ENCODE measurements around the gene SEPSECS. TPM values are rescaled to one million over a fixed set of nuclear protein-coding genes. Genes with fewer than 3 reads are reported as not detected.

SEPSECS gene
- polyA plus RNA-seq (2013, experiment 1 of 4): 13.6 TPM
- polyA plus RNA-seq (2013, experiment 2 of 4): 12.4 TPM
- 9.5 TPM for polyA plus RNA-seq (2013, experiment 3 of 4)
- 11.8 TPM for polyA plus RNA-seq (2013, experiment 4 of 4)

DNA sequence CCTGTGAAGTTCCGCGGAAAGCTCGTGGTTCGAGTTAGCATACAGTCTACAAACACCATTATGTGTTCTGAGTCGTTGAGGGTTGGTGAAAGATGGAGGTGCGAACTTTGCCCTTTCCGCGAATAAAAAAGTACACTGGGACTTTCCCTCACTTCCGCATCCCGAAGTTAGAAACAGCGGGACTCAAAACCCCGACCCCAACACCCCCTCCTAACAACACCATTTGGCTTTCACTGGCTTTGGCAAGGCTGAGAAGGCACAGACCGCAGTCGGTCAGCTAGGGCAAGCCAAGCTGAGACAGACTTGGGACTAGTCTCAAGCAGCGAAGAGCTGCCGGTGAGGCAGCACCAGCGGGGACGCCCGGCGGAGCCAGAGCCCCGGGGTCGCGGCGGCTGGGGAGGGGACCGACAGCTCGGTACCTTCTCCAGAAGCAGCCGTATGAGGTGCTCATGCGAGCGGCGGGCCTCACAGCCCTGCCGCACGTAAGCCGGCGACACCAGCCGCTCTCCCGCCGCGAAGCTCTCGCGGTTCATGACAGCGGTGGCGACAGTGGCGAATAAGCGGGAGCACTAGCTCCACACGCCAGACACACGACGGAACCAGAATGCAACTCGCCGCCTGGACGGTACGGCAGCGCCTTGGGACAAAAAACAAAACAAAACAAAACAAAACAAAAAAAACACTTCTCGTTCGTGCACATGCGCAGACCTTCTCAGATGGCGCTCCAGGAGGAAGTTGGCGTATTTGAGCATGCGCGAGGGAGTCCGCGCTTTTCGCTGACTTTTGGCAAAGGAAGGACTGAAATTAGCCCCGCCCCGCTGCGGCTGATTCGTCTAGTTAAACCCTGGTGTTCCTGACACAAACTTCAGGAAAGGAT lies at the start of gene SEPSECS:
TSS of gene SEPSECS (minus strand) at position 613 of the 877 bp plus-strand sequence. CDS start at position 533, 80 bp downstream.
- no peaks in the 10 kb centered on the region for H3K27me3 ChIP-seq (ENCODE audit: control insufficient read depth, insufficient read depth, low read length, poor library complexity, severe bottlenecking)
- H3K4me3 ChIP-seq (ENCODE audit: insufficient read depth, low read depth, low read length): peak within 1 kb of the TSS; percentile 85
- H3K27ac ChIP-seq (ENCODE audit: insufficient read depth, low read depth, low read length, poor library complexity, severe bottlenecking): peak within 1 kb of the TSS; percentile 84
- no peaks in the 10 kb centered on the region for H3K36me3 ChIP-seq (ENCODE audit: control insufficient read depth, insufficient read depth, low read length)
- H3K9me3 ChIP-seq (ENCODE audit: control insufficient read depth, low read length): no peaks in the 10 kb centered on the region
- H3K4me1 ChIP-seq (ENCODE audit: control insufficient read depth, insufficient read depth, low read length): no peaks in the 10 kb centered on the region
- WGBS, 2 experiments: 3% methylated on average over 65 to 66 of the region's 66 CpGs

- no peaks in the 10 kb centered on the region for H3K27me3 ChIP-seq (ENCODE audit: control insufficient read depth, insufficient read depth, low read length, poor library complexity, severe bottlenecking)
- H3K27ac ChIP-seq (ENCODE audit: insufficient read depth, low read depth, low read length, poor library complexity, severe bottlenecking): no peak overlapping the region
- no peaks in the 10 kb centered on the region for H3K9me3 ChIP-seq (ENCODE audit: control insufficient read depth, low read length)
- H3K4me3 ChIP-seq (ENCODE audit: insufficient read depth, low read depth, low read length): no peak overlapping the region
- no peaks in the 10 kb centered on the region for H3K36me3 ChIP-seq (ENCODE audit: control insufficient read depth, insufficient read depth, low read length)
- no peaks in the 10 kb centered on the region for H3K4me1 ChIP-seq (ENCODE audit: control insufficient read depth, insufficient read depth, low read length)
- 89 to 100% methylated on average over 1 of the region's 1 CpG for WGBS, 2 experiments
These were observed 49.5 kb upstream of the SEPSECS start for GRCh38 chr4:25209702-25210101.

- H3K9me3 ChIP-seq (ENCODE audit: control insufficient read depth, low read length): no peaks in the 10 kb centered on the region
- no peaks in the 10 kb centered on the region for H3K36me3 ChIP-seq (ENCODE audit: control insufficient read depth, insufficient read depth, low read length)
- H3K4me3 ChIP-seq (ENCODE audit: insufficient read depth, low read depth, low read length): no peak overlapping the region
- H3K4me1 ChIP-seq (ENCODE audit: control insufficient read depth, insufficient read depth, low read length): no peaks in the 10 kb centered on the region
- WGBS, 2 experiments: 100% methylated on average over 1 of the region's 1 CpG; no CpG with 5 or more reads in 1 of the 2 experiments
- no peaks in the 10 kb centered on the region for H3K27me3 ChIP-seq (ENCODE audit: control insufficient read depth, insufficient read depth, low read length, poor library complexity, severe bottlenecking)
- no peak overlapping the region for H3K27ac ChIP-seq (ENCODE audit: insufficient read depth, low read depth, low read length, poor library complexity, severe bottlenecking)
These were observed 47.7 kb upstream of the SEPSECS start for GRCh38 chr4:25207997-25208396.

DNA sequence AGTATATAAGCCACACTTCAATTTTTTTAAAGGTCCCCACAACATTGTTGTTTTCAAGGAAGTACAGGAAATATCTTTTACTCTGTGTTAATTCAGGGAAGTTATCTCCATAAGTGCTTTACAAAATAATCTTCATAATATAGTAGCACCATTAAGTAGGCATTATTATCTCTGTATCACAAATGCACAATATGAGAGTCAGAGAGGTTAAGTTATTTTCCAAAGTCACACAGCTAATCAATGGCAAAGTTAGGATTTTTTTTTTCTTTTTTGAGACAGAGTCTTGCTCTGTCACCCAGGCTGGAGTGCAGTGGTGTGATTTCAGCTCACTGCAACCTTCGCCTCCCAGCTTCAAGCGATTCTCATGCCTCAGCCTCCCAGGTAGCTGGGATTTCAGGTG lies 38.5 kb upstream of the SEPSECS start:
- Histone ChIP-seq H3K36me3 (ENCODE audit: control insufficient read depth, insufficient read depth, low read length) (no peaks in the 10 kb centered on the region), H3K27me3 (ENCODE audit: control insufficient read depth, insufficient read depth, low read length, poor library complexity, severe bottlenecking) (no peaks in the 10 kb centered on the region), H3K4me3 (ENCODE audit: insufficient read depth, low read depth, low read length) (no peak overlapping the region), H3K27ac (ENCODE audit: insufficient read depth, low read depth, low read length, poor library complexity, severe bottlenecking) (no peak overlapping the region), H3K9me3 (ENCODE audit: control insufficient read depth, low read length) (no peaks in the 10 kb centered on the region), H3K4me1 (ENCODE audit: control insufficient read depth, insufficient read depth, low read length) (no peaks in the 10 kb centered on the region)
- 96% methylated on average over 2 of the region's 2 CpGs for WGBS, 2 experiments

DNA sequence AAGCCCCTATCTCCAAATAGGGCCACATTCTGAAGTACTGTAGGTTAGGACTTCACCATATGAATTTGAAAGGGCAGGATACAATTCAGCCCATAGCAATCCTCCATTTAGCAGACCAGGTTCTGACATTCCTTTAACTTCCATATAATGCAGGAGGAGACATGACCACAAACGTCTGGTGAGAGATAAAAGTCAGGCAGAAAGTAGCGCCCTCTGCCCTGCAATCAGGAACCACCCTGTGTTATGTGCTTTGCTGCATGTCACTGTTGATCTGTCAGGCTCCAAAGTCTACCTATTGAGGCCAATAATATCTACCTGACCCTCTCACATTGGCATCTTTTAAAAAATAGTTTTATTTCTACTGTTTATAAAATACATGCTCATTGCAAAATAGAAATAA lies 30.2 kb upstream of the SEPSECS start:
- H3K27me3 ChIP-seq (ENCODE audit: control insufficient read depth, insufficient read depth, low read length, poor library complexity, severe bottlenecking): no peaks in the 10 kb centered on the region
- H3K27ac ChIP-seq (ENCODE audit: insufficient read depth, low read depth, low read length, poor library complexity, severe bottlenecking): no peak overlapping the region
- H3K4me3 ChIP-seq (ENCODE audit: insufficient read depth, low read depth, low read length): no peak overlapping the region
- H3K9me3 ChIP-seq (ENCODE audit: control insufficient read depth, low read length): no peaks in the 10 kb centered on the region
- no peaks in the 10 kb centered on the region for H3K36me3 ChIP-seq (ENCODE audit: control insufficient read depth, insufficient read depth, low read length)
- 55 to 60% methylated on average over 2 of the region's 2 CpGs for WGBS, 2 experiments
- no peaks in the 10 kb centered on the region for H3K4me1 ChIP-seq (ENCODE audit: control insufficient read depth, insufficient read depth, low read length)

- H3K9me3 ChIP-seq (ENCODE audit: control insufficient read depth, low read length): no peaks in the 10 kb centered on the region
- H3K4me1 ChIP-seq (ENCODE audit: control insufficient read depth, insufficient read depth, low read length): no peaks in the 10 kb centered on the region
- WGBS, 2 experiments: 92 to 94% methylated on average over 3 to 4 of the region's 4 CpGs
- H3K4me3 ChIP-seq (ENCODE audit: insufficient read depth, low read depth, low read length): no peak overlapping the region
- no peak overlapping the region for H3K27ac ChIP-seq (ENCODE audit: insufficient read depth, low read depth, low read length, poor library complexity, severe bottlenecking)
- H3K27me3 ChIP-seq (ENCODE audit: control insufficient read depth, insufficient read depth, low read length, poor library complexity, severe bottlenecking): no peaks in the 10 kb centered on the region
- H3K36me3 ChIP-seq (ENCODE audit: control insufficient read depth, insufficient read depth, low read length): no peaks in the 10 kb centered on the region
These were observed 23.8 kb upstream of the SEPSECS start for GRCh38 chr4:25184056-25184455.

- Histone ChIP-seq H3K27me3 (ENCODE audit: control insufficient read depth, insufficient read depth, low read length, poor library complexity, severe bottlenecking) (no peaks in the 10 kb centered on the region), H3K4me3 (ENCODE audit: insufficient read depth, low read depth, low read length) (no peak overlapping the region), H3K9me3 (ENCODE audit: control insufficient read depth, low read length) (no peaks in the 10 kb centered on the region), H3K27ac (ENCODE audit: insufficient read depth, low read depth, low read length, poor library complexity, severe bottlenecking) (no peak overlapping the region), H3K4me1 (ENCODE audit: control insufficient read depth, insufficient read depth, low read length) (no peaks in the 10 kb centered on the region), H3K36me3 (ENCODE audit: control insufficient read depth, insufficient read depth, low read length) (no peaks in the 10 kb centered on the region)
- WGBS, 2 experiments: 88 to 94% methylated on average over 4 to 5 of the region's 5 CpGs
These were observed 22.7 kb upstream of the SEPSECS start for GRCh38 chr4:25182937-25183336.

- Histone ChIP-seq H3K27ac (ENCODE audit: insufficient read depth, low read depth, low read length, poor library complexity, severe bottlenecking) (no peak overlapping the region), H3K9me3 (ENCODE audit: control insufficient read depth, low read length) (no peaks in the 10 kb centered on the region), H3K4me3 (ENCODE audit: insufficient read depth, low read depth, low read length) (no peak overlapping the region), H3K27me3 (ENCODE audit: control insufficient read depth, insufficient read depth, low read length, poor library complexity, severe bottlenecking) (no peaks in the 10 kb centered on the region), H3K36me3 (ENCODE audit: control insufficient read depth, insufficient read depth, low read length) (no peaks in the 10 kb centered on the region), H3K4me1 (ENCODE audit: control insufficient read depth, insufficient read depth, low read length) (no peaks in the 10 kb centered on the region)
- 45 to 65% methylated on average over 2 to 3 of the region's 3 CpGs for WGBS, 2 experiments
These were observed 20.4 kb upstream of the SEPSECS start for GRCh38 chr4:25180524-25181131.

DNA sequence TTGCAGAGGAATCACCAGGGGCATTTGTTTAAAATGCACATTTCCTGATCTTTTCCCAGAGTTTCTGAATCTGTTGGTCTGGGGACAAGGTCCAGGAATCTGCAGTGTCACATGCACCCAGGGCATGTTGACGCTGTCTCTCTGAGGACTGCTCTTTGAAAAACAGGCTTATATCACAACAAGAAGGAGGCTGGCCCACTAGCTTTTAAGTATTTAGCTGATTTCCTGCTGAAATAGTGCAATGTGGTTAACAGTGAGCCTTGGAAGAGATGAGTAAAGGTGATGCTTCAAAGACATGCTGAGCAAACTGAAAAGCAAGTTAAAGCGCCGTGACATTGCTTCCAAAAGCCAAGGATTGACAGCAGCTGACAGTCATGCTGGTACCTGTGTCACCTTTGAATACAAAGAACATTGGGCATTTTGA lies 18.6 kb upstream of the SEPSECS start:
- Histone ChIP-seq H3K4me3 (ENCODE audit: insufficient read depth, low read depth, low read length) (no peak overlapping the region), H3K36me3 (ENCODE audit: control insufficient read depth, insufficient read depth, low read length) (no peaks in the 10 kb centered on the region), H3K9me3 (ENCODE audit: control insufficient read depth, low read length) (no peaks in the 10 kb centered on the region), H3K27ac (ENCODE audit: insufficient read depth, low read depth, low read length, poor library complexity, severe bottlenecking) (no peak overlapping the region), H3K4me1 (ENCODE audit: control insufficient read depth, insufficient read depth, low read length) (no peaks in the 10 kb centered on the region), H3K27me3 (ENCODE audit: control insufficient read depth, insufficient read depth, low read length, poor library complexity, severe bottlenecking) (no peaks in the 10 kb centered on the region)
- WGBS, 2 experiments: 80 to 82% methylated on average over 3 of the region's 3 CpGs

DNA sequence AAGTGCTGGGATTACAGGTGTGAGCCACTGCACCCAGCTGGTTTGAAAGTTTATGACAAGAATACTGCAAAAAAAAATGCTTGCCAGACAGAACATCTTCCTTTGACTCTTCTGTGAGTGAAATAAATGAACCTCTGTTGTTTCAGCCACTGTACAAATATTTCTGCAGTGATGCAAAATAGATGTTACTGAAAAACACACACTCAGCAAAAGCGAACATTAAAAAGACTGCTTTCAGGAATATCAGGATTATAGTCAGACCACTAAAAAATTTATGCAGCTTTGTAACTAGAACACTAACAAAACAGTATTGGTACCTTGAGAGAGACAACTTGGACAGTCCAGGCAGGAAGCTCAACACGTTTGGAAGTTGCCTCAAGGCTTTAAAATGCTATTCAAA lies 16.9 kb upstream of the SEPSECS start:
- Histone ChIP-seq H3K4me1 (ENCODE audit: control insufficient read depth, insufficient read depth, low read length) (no peaks in the 10 kb centered on the region), H3K4me3 (ENCODE audit: insufficient read depth, low read depth, low read length) (no peak overlapping the region), H3K27ac (ENCODE audit: insufficient read depth, low read depth, low read length, poor library complexity, severe bottlenecking) (no peak overlapping the region), H3K27me3 (ENCODE audit: control insufficient read depth, insufficient read depth, low read length, poor library complexity, severe bottlenecking) (no peaks in the 10 kb centered on the region), H3K9me3 (ENCODE audit: control insufficient read depth, low read length) (no peaks in the 10 kb centered on the region), H3K36me3 (ENCODE audit: control insufficient read depth, insufficient read depth, low read length) (no peaks in the 10 kb centered on the region)
- 85 to 87% methylated on average over 2 of the region's 2 CpGs for WGBS, 2 experiments

All from ectodermal cell (in vitro differentiated cells).